Nephron progenitor cell (in vitro differentiated cells): ENCODE results near the gene PAK3.
A peak's percentile ranks its signal among the peaks of the same experiment; 100 is the strongest.

Source experiments
- DNase-seq: peaks from one replicate; pipeline ENCODE4 v3.0.0; 2021
- H3K27ac Mint-ChIP-seq: 2 replicates; pipeline ENCODE4 v1.8.0; 2021; ENCODE audit warnings: mild to moderate bottlenecking, moderate library complexity, mixed read lengths
- H3K27me3 Mint-ChIP-seq: 2 replicates; pipeline ENCODE4 v1.8.0; 2021; ENCODE audit warnings: mild to moderate bottlenecking, low read depth, mixed read lengths; ENCODE audit not compliant: poor library complexity
- H3K36me3 Mint-ChIP-seq: 2 replicates; pipeline ENCODE4 v1.8.0; 2021; ENCODE audit warnings: low read depth, mixed read lengths
- H3K4me1 Mint-ChIP-seq: 2 replicates; pipeline ENCODE4 v1.8.0; 2021; ENCODE audit warnings: mixed read lengths
- H3K4me3 Mint-ChIP-seq: 2 replicates; pipeline ENCODE4 v1.8.0; 2021; ENCODE audit warnings: mild to moderate bottlenecking, moderate library complexity, mixed read lengths
- H3K9me3 Mint-ChIP-seq: 2 replicates; pipeline ENCODE4 v1.8.0; 2021; ENCODE audit warnings: mild to moderate bottlenecking, moderate library complexity, mixed read lengths
- TF ChIP-seq, protein P1 (sequence below): fragments of 200-600 bp; sonication (generic); IDR thresholded peaks from 2 replicates; pipeline ENCODE4 v1.5.0; 2021; ENCODE audit warnings: antibody characterized with exemption

Gene PAK3

DNA sequence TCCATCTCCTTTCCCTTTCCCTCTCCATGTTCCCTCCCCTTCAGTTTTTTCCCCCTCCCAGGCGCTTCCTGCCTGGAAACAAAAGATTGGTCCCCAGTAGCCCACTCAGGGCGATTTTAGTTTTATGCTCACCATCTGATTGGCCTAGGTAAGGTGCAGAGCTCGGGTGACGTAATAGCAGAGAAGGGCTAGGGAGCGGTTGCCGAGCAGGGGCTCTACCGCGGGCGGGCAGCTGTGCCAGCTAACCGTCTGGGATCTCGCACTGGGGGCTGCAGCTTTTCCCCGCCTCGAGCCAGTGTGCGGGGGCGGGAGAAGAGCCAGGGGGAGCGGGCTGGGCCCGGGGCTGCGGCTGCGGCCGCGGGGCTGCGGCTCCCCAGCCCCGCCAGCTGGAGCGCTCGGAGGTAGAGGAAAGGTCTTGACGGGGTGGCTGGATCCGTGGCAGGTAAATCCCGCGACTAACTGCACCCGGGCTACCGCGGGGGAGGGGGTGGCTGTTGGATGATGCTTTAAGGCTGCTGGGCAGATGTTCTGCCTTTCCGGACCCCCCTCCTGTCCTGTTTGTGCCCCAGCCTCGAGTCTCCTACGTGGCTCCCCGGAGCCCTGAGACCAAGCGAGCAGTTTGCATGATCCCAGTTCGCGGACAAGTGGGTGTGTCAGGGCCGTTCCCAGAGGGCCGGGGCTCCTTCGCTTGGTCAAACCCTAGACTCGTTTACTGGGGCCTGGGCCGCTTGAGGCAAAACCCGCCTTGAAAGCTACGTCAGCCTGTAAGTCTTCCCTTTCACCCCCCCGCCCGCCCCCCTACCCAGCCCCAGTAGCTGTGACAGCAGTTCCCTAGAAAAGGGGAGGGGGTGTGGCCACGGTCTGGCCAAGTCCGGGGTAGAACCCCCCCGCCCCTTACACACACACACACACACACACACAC is at the start of gene PAK3:
Gene PAK3 (plus strand): TSS at position 218 of the 922 bp plus-strand sequence. CDS start 26,913 bp downstream, outside the sequence.
- TF ChIP-seq, protein P1, sequence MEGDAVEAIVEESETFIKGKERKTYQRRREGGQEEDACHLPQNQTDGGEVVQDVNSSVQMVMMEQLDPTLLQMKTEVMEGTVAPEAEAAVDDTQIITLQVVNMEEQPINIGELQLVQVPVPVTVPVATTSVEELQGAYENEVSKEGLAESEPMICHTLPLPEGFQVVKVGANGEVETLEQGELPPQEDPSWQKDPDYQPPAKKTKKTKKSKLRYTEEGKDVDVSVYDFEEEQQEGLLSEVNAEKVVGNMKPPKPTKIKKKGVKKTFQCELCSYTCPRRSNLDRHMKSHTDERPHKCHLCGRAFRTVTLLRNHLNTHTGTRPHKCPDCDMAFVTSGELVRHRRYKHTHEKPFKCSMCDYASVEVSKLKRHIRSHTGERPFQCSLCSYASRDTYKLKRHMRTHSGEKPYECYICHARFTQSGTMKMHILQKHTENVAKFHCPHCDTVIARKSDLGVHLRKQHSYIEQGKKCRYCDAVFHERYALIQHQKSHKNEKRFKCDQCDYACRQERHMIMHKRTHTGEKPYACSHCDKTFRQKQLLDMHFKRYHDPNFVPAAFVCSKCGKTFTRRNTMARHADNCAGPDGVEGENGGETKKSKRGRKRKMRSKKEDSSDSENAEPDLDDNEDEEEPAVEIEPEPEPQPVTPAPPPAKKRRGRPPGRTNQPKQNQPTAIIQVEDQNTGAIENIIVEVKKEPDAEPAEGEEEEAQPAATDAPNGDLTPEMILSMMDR: no peak
- Mint-ChIP-seq H3K27me3 (peaks cover 49% of the 10 kb centered on the region), H3K9me3 (no peaks in the 10 kb centered on the region), H3K27ac (no peak within 1 kb of the TSS), H3K4me1 (peaks cover 23% of the 10 kb centered on the region), H3K36me3 (no peaks in the 10 kb centered on the region), H3K4me3 (peak within 1 kb of the TSS; percentile 87)
- DNase-seq: peak; percentile 74

DNA sequence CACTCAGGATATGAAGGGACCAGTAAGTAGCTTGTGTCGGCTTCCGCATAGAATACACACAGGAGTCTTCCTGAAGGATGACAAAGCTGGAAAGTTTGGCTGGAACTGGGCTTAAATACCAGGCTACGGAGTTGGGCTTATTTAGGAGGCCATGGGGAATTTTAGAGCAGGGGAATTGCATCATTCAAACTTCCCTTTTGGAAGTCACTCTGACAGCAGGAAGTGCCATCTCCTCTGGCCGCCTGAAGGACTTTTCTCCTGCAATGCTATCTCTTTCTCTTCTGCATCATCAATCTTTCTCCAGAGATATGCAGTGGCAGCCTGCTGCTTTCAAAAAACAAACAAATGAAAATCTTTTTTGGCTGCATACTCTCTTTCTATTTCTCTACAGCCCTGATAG is 48.4 kb upstream of the PAK3 start:
- Mint-ChIP-seq H3K4me3 (no peak overlapping the region), H3K4me1 (no peaks in the 10 kb centered on the region), H3K36me3 (no peaks in the 10 kb centered on the region), H3K9me3 (no peaks in the 10 kb centered on the region), H3K27ac (no peak overlapping the region), H3K27me3 (no peaks in the 10 kb centered on the region)
- TF ChIP-seq, protein P1: no peak
- no peak for DNase-seq

- TF ChIP-seq, protein P1: no peak
- no peaks in the 10 kb centered on the region for H3K27me3 Mint-ChIP-seq
- no peaks in the 10 kb centered on the region for H3K36me3 Mint-ChIP-seq
- no peak overlapping the region for H3K27ac Mint-ChIP-seq
- H3K9me3 Mint-ChIP-seq: no peaks in the 10 kb centered on the region
- DNase-seq: no peak
- H3K4me3 Mint-ChIP-seq: no peak overlapping the region
- no peaks in the 10 kb centered on the region for H3K4me1 Mint-ChIP-seq
These were observed 43.5 kb upstream of the PAK3 start for GRCh38 chrX:111052478-111052877.

GRCh38 chrX:111071542-111072277 is 24.3 kb upstream of the PAK3 start:
- no peaks in the 10 kb centered on the region for H3K36me3 Mint-ChIP-seq
- H3K4me3 Mint-ChIP-seq: no peak overlapping the region
- H3K9me3 Mint-ChIP-seq: peaks cover 13% of the 10 kb centered on the region
- no peak for DNase-seq
- TF ChIP-seq, protein P1: no peak
- no peak overlapping the region for H3K27ac Mint-ChIP-seq
- no peaks in the 10 kb centered on the region for H3K4me1 Mint-ChIP-seq
- H3K27me3 Mint-ChIP-seq: peaks cover 3% of the 10 kb centered on the region

- TF ChIP-seq, protein P1: no peak
- DNase-seq: no peak
- Mint-ChIP-seq H3K27me3 (no peaks in the 10 kb centered on the region), H3K9me3 (no peaks in the 10 kb centered on the region), H3K4me3 (no peak overlapping the region), H3K27ac (no peak overlapping the region), H3K4me1 (peaks cover 36% of the 10 kb centered on the region), H3K36me3 (no peaks in the 10 kb centered on the region)
These were observed 12.9 kb upstream of the PAK3 start for GRCh38 chrX:111083081-111083480.
